GM18520 (cell line): ENCODE results near the gene TMEM18.
"Not testable (repeated sequence)": the region's sequence is repeated elsewhere in the genome, so short reads cannot be mapped to it uniquely, and the experiment has no call there.

Experiments
- ATAC-seq: cut with Tn5 transposase; IDR thresholded peaks from one replicate; pipeline ENCODE4 v1.9.1; 2021; ENCODE audit not compliant: unreplicated experiment

TMEM18 gene

GRCh38 chr2:677056-677958, at the start of gene TMEM18:
TSS of gene TMEM18 (minus strand) at chr2:677406. CDS start at chr2:677345, 61 bp downstream.
- ATAC-seq: peak; percentile 48

GRCh38 chr2:726169-726568, 49.0 kb upstream of the TMEM18 start:
- ATAC-seq: peak; percentile 67

- no peak for ATAC-seq
Observed at GRCh38 chr2:725468-725867, 48.3 kb upstream of the TMEM18 start.

DNA sequence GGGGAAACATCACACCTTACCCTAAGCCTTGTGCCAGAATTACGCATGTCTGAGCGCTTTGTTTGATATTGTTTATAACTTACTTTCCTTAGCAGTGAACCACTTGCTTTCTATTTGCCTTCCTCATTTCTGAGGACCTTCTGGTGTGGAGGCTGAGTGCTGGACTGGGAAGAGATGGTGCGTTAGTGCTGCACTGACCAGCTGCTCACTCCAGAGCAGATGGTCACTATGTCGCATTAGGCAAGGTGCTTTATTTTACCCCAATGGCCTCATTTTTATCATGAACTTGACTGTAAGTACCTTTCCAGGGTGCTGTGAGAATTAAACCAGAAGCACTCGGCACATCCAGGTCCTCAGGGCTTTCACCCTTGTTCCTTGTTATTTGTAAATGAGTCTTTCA, 46.6 kb upstream of the TMEM18 start:
- no peak for ATAC-seq

- no peak for ATAC-seq
Observed at GRCh38 chr2:720842-721241, 43.6 kb upstream of the TMEM18 start.

GRCh38 chr2:719734-720133, 42.5 kb upstream of the TMEM18 start:
- ATAC-seq: no peak

GRCh38 chr2:719191-719590, 42.0 kb upstream of the TMEM18 start:
- no peak for ATAC-seq

- ATAC-seq: no peak
Observed at GRCh38 chr2:717661-718060, 40.5 kb upstream of the TMEM18 start.

GRCh38 chr2:715854-716560, 38.8 kb upstream of the TMEM18 start:
- ATAC-seq: no peak

DNA sequence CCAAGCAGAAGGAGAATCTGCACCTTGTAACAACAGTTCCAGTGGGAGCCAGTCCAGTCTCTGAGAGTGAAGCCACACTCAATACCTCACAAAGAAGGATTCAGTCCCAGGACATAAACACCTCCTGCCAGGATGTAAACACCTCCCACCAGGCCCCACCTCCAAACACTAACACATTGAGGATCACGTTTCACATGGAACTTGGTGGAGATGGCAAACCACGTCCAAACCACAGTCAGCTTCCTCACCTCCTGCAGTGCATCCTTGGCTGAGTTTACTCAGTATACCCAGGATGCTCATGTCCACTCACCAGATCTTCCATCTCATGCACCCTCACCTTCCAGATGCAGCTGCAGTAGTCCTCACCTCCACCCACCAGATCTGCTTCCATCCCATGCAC, 37.8 kb upstream of the TMEM18 start:
- ATAC-seq: no peak

- ATAC-seq: peak; percentile 98
Observed at GRCh38 chr2:714005-714741, 37.0 kb upstream of the TMEM18 start.

DNA sequence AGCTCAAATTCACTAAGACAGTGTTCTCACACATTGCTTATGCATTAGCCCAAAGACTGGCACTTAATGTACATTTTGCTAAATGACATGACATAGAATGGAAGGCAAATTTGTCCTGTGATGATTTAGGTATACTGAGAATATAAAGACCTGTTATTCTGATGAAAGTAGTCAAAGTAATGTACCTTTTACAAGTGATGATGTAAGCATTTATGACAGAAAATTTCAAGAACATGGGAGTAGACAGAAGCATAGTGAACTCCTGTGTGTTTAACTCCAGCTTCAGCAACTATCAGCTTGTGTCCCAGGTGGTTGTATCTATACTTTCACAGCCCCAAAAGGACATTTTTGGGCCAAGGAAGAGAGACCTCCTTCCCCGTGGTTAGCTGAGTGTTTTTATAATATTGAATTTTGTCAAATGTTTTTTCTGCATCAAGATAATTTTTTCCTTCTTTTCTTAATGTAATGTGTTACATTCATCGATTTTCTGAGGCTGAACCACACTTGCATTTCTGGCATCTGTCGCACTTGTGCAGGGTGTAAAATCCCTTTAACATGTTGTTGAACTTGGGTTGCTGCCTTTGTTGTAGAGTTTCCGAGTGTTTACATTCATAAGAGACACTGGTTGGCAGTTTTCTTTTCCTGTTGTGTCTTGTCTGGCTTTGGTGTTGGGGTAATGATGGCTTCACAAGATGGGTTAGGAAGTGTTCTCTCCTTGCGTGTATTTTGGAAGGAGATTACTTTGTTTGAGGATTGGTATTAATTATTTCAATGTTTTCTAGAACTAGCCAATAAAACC, 33.9 kb upstream of the TMEM18 start:
- no peak for ATAC-seq

GRCh38 chr2:709138-709765, 32.0 kb upstream of the TMEM18 start:
- no peak for ATAC-seq

DNA sequence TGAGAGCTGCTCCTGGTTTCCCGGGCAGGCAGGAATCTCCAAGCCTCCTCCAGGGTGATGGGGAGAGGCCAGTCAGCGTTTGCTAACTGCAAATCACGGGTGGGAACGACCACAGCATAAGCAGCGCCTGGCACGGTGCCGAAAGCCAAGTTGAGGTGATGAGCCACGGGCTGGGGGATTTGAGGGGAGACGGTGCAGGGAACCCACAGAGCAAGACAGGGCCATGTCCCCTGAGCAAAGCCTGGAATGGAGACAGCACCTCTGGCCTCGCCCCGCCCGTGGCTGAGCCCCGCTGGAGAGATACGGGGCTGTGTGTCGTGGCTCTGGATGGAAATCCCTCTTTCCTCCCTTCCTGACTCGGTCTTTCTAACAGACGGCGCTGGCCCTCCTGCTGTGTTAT, 31.5 kb upstream of the TMEM18 start:
- no peak for ATAC-seq

GRCh38 chr2:705971-706511, 28.8 kb upstream of the TMEM18 start:
- peak; percentile 98 for ATAC-seq

DNA sequence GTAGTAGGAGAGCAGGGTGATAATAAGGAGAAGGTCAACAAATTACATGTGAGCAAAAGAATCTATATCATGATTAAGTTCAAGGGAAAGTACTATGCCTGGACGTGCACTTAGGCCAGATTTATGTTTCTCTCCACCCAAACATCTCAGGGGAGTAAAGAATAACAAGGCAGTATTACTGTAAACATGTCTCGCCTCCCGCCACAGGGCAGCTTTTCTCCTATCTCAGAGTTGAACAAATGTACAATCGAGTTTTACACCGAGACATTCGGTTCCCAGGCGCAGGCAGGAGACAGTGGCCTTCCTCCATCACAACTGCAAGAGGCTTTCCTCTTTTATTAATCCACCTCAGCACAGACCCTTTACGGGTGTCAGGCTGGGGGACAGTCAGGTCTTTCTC, 25.6 kb upstream of the TMEM18 start:
- not testable (repeated sequence) for ATAC-seq

- no peak for ATAC-seq
Observed at GRCh38 chr2:696999-697627, 19.9 kb upstream of the TMEM18 start.

DNA sequence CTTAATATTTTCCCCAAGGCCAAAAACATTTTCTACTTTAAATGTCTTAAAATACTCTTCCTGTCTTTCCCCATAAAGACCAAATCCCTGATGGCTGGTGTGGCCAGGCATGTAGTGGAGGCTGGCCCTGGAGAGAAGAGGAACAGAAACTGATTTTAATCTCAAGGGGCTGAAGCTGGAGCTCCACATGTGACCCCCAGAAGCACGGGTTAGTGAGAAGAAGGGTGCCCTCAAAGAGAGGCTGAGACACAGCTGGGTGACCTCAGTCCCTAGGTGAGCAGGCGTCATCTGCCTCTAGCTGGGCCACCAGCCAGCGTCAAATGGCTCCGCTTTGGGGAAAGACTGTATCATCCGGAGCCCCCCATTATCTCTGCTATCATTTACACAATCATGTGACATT, 19.3 kb upstream of the TMEM18 start:
- no peak for ATAC-seq

DNA sequence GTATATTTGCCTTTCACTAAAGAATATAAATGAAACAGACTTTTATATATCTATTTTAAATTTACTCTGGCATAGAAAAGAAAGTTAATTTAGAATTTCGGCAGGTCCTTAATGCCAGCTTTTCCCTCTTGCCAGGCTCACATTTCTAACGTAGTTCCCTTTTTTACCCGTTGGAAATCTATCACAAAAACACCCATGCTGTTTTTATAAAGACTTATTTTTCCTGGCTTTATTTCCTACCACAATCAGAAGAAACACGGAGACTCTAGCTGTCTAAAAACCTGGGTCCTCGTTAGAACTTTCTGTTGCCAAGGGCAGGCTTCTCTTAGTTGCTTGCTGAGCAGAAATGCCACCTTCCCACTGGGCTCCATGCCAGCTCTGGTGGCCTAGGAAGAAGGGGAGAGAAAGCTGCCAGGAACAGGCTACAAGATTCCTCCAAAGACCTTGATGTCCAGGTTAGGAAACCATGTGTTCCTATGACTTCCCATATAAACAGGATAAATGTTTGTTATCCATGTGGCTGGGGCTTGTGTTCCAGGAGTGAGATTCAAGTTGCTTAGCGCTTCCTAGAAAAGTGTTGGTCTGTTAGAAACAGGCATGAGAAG, 17.8 kb upstream of the TMEM18 start:
- ATAC-seq: no peak
